Gastroesophageal sphincter (tissue), 2 donors: ENCODE measurements around the gene MUC5AC.

Source experiments
- EP300 ChIP-seq: sonication (generic); formaldehyde crosslinking; IDR thresholded peaks from one replicate; pipeline ENCODE4 v1.6.1; 2017; ENCODE audit warnings: antibody characterized with exemption, mild to moderate bottlenecking
- POLR2AphosphoS5 ChIP-seq: sonication (generic); formaldehyde crosslinking; IDR thresholded peaks from one replicate; pipeline ENCODE4 v1.6.1; 2017; ENCODE audit warnings: antibody characterized with exemption

DNA sequence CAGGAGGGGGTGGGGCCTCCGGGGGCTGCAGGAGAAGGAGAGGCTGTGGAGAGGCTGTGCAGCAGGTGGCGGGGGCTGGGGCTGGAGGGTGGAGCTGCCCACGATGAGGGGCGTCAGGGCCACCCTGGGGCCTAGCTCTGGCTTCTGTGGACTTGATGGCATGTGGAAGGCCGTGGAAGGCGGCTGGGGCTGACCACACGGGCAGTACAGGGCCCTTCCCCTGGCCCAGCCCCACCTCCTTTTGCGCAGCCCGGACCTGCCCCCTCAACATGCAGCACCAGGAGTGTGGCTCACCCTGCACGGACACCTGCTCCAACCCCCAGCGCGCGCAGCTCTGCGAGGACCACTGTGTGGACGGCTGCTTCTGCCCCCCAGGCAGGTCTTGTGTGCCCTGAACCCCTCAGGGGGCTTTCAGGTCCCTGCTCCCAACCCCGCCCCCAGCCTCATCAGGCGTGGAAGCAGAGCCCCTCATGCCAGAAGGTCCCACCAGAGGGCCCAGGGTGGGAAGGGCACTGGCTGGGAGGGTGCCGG lies 71.2 kb downstream of the MUC5AC start:
- no peak for TF ChIP-seq POLR2AphosphoS5
- TF ChIP-seq EP300, result no peak
